Upper lobe of right lung (tissue), 1 donor: ENCODE results near the gene CCDC47. TPM values are rescaled to one million over a fixed set of nuclear protein-coding genes. Genes with fewer than 3 reads are reported as not detected.
"Not testable (repeated sequence)": the region's sequence is repeated elsewhere in the genome, so short reads cannot be mapped to it uniquely, and the experiment has no call there.

Experiments
- ATAC-seq: fragments of 200-7000 bp; cut with Tn5 transposase; one replicate; pipeline ENCODE4 v1.9.1; 2020; ENCODE audit warnings: mild to moderate bottlenecking, moderate library complexity
- DNase-seq: peaks from one replicate; pipeline ENCODE4 v3.0.0-alpha.2; 2020
- H3K27ac ChIP-seq: fragments of 200-600 bp; one replicate; pipeline ENCODE4 v1.8.0; 2022
- H3K27me3 ChIP-seq: fragments of 200-600 bp; one replicate; pipeline ENCODE4 v1.8.0; 2022; ENCODE audit warnings: mild to moderate bottlenecking
- H3K36me3 ChIP-seq: fragments of 200-600 bp; one replicate; pipeline ENCODE4 v1.8.0; 2022
- H3K4me1 ChIP-seq: fragments of 200-600 bp; one replicate; pipeline ENCODE4 v1.8.0; 2022
- H3K4me3 ChIP-seq: fragments of 200-600 bp; one replicate; pipeline ENCODE4 v1.8.0; 2022; ENCODE audit warnings: mild to moderate bottlenecking
- H3K9me3 ChIP-seq: fragments of 200-600 bp; one replicate; pipeline ENCODE4 v1.8.0; 2022
- intact Hi-C: fragments of 100-400 bp; cut with DNase I; formaldehyde crosslinking; loops from one replicate; pipeline ENCODE4 v1.11.0; 2022
- total RNA-seq: library from RNA; stranded (reverse); fragmentation: NEBNext Ultra II Directional; extraction: Animal tissue kit (Norgen Biotek cat#: 25700); gene quantifications from one replicate; pipeline ENCODE4 v1.2.1, GENCODE V29; 2021
- TF ChIP-seq, protein P1 (sequence below): fragments of 200-600 bp; IDR thresholded peaks from one replicate; pipeline ENCODE4 v1.8.0; 2022; ENCODE audit warnings: antibody characterized with exemption
- donor health status: DM: no; HTN: yes; CAD: no; lungs with severe emphysema.

Gene CCDC47
- total RNA-seq, 1 donor from 2014 or later, result 91.4 TPM

DNA sequence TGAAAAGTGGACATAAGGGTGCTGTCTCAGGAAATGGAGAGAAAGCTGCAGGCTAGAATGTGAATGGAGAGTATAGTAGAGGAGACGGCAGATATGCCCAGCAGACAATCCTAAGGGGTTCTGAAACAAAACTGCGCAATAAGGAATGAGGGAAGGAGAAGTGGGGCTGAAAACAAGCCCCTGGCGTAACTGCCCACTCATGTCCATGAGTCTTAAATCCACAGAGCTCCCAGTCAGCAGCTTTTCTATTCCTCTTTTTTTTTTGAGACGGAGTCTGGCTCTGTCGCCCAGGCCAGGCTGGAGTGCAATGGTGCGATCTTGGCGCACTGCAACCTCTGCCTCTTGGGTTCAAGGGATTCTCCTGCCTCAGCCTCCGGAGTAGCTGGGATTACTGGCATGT, 37.7 kb downstream of the CCDC47 start:
- ATAC-seq (no peak), DNase-seq (no peak)
- Histone ChIP-seq H3K4me3 (no peak overlapping the region), H3K36me3 (no peaks in the 10 kb centered on the region), H3K9me3 (no peaks in the 10 kb centered on the region), H3K4me1 (peaks cover 9% of the 10 kb centered on the region), H3K27ac (no peak overlapping the region), H3K27me3 (no peaks in the 10 kb centered on the region)
- TF ChIP-seq, protein P1, sequence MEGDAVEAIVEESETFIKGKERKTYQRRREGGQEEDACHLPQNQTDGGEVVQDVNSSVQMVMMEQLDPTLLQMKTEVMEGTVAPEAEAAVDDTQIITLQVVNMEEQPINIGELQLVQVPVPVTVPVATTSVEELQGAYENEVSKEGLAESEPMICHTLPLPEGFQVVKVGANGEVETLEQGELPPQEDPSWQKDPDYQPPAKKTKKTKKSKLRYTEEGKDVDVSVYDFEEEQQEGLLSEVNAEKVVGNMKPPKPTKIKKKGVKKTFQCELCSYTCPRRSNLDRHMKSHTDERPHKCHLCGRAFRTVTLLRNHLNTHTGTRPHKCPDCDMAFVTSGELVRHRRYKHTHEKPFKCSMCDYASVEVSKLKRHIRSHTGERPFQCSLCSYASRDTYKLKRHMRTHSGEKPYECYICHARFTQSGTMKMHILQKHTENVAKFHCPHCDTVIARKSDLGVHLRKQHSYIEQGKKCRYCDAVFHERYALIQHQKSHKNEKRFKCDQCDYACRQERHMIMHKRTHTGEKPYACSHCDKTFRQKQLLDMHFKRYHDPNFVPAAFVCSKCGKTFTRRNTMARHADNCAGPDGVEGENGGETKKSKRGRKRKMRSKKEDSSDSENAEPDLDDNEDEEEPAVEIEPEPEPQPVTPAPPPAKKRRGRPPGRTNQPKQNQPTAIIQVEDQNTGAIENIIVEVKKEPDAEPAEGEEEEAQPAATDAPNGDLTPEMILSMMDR, result no peak
- intact Hi-C loops, result no loop called here

DNA sequence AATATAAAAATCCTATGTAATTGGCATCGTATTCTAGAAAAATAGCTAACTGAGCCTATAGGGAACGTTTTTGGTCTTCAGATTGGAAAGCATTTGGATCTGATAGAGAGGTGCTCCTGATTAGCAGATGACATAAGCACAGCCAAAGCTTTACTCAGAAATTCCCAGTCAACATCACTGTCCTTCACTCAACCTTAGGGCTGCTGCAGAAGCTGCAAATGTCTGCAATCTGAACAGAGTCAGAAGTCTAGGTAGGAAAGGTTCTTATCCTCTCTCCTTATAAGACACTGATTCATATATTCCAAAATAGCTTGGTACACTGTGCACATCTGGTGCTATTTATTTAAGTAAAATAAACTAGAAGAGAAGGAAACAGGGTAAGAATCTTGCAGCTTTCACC, 51.0 kb downstream of the CCDC47 start:
- Histone ChIP-seq H3K27ac (no peak overlapping the region), H3K9me3 (no peaks in the 10 kb centered on the region), H3K4me3 (no peak overlapping the region), H3K27me3 (no peaks in the 10 kb centered on the region), H3K36me3 (peaks cover 24% of the 10 kb centered on the region), H3K4me1 (no peaks in the 10 kb centered on the region)
- intact Hi-C loops, result no loop called here
- DNase-seq (no peak), ATAC-seq (no peak)
- TF ChIP-seq, protein P1, result no peak

- H3K27me3 ChIP-seq, H3K4me1 ChIP-seq, H3K9me3 ChIP-seq, ATAC-seq, intact Hi-C loops, H3K36me3 ChIP-seq, H3K4me3 ChIP-seq, DNase-seq, H3K27ac ChIP-seq: not testable (repeated sequence)
Observed at GRCh38 chr17:63720194-63720593, 53.2 kb downstream of the CCDC47 start.

DNA sequence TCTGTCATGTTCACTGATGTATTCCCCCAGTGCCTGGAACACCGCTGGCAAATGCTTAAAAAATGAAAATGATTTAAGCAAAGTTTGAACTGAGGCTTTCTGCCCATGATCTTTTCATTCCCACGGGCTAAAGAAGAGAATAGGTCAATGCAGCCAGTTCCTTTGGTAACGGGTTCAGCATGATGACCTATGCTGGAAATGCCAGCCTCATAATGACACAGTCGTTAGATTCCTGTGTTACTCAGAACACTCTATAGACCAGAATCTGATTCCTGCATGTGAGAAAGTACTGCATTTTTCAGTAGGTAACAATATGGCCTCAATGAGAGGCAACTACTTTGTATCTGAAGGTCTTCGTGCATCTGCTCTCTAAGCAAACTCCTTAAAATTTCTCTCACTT, 54.4 kb downstream of the CCDC47 start:
- Histone ChIP-seq H3K4me1 (no peaks in the 10 kb centered on the region), H3K27me3 (no peaks in the 10 kb centered on the region), H3K9me3 (no peaks in the 10 kb centered on the region), H3K4me3 (no peak overlapping the region), H3K27ac (no peak overlapping the region), H3K36me3 (peaks cover under 1% of the 10 kb centered on the region)
- intact Hi-C loops, result no loop called here
- DNase-seq, result no peak
- TF ChIP-seq, protein P1, result no peak
- no peak for ATAC-seq

GRCh38 chr17:63716426-63716825, 57.0 kb downstream of the CCDC47 start:
- Histone ChIP-seq H3K9me3 (no peaks in the 10 kb centered on the region), H3K4me1 (no peaks in the 10 kb centered on the region), H3K36me3 (peaks cover 26% of the 10 kb centered on the region), H3K4me3 (no peak overlapping the region), H3K27me3 (no peaks in the 10 kb centered on the region), H3K27ac (no peak overlapping the region)
- no peak for DNase-seq
- TF ChIP-seq, protein P1, result no peak
- ATAC-seq, result no peak
- intact Hi-C loops, result no loop called here

DNA sequence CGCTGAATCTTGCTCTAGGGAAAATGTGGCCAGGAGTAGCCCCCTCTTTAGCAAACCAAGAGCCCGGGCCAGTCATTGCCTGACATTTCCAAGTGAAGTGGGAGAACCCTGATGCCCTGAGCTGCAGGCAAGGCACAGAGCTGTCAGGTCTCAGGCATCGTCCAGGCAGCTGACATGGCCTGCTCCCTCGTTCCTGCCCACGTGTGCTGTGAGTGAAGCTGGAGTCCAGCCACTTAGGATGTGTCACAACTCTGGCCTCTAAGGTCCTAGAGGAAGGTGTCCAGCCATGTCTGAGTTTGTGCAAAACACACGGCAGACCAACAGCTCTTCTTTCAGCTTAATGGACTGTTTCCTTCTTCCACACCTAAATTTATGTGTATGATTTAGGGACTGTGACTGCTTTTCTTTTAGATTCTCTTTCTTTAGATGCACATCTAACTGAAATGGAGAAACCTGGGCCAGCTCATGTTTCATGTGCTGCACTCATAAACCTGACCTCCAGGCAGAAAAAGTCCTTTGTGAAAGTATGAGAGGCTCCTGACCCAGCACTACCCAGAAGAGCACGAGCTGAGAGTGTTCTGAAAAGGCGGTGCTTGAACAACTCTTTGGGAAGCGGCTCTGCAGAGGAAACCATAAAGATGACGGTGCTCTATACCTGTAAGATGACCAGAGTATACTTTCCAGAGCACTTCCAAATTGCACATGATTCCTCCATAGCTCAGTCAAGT, 58.7 kb downstream of the CCDC47 start:
- H3K27me3 ChIP-seq, result no peaks in the 10 kb centered on the region
- ATAC-seq (peak; percentile 27), DNase-seq (peak; percentile 15)
- H3K4me3 ChIP-seq, result no peak overlapping the region
- TF ChIP-seq, protein P1, result no peak
- no peaks in the 10 kb centered on the region for H3K9me3 ChIP-seq
- H3K4me1 ChIP-seq, result no peaks in the 10 kb centered on the region
- intact Hi-C loops, result no loop called here
- H3K27ac ChIP-seq, result no peak overlapping the region
- peaks cover 43% of the 10 kb centered on the region for H3K36me3 ChIP-seq
